HUDEP-2 (cell line): ENCODE measurements around the gene ARNT2.

Experiments
- DNase-seq, 76 experiments: peaks; one replicate each; lab custom pipeline; 2025; ENCODE audit not compliant: unreplicated experiment in 76 of 76; lab: John Stamatoyannopoulos, UW

ARNT2 gene

GRCh38 chr15:80440024-80440423, 35.8 kb downstream of the ARNT2 start:
- no peak for DNase-seq

- DNase-seq, result no peak
Measured at GRCh38 chr15:80441041-80441440, 36.9 kb downstream of the ARNT2 start.

GRCh38 chr15:80441714-80442113, 37.5 kb downstream of the ARNT2 start:
- no peak for DNase-seq

- no peak for DNase-seq
Measured at GRCh38 chr15:80442728-80443403, 38.7 kb downstream of the ARNT2 start.

- DNase-seq, result no peak
Measured at GRCh38 chr15:80444680-80445251, 40.6 kb downstream of the ARNT2 start.

- no peak for DNase-seq
Measured at GRCh38 chr15:80445300-80446041, 41.3 kb downstream of the ARNT2 start.

- no peak for DNase-seq
Measured at GRCh38 chr15:80447077-80447476, 42.9 kb downstream of the ARNT2 start.

GRCh38 chr15:80449825-80450224, 45.6 kb downstream of the ARNT2 start:
- DNase-seq, result no peak

GRCh38 chr15:80450811-80451321, 46.7 kb downstream of the ARNT2 start:
- DNase-seq, result no peak

GRCh38 chr15:80452166-80452565, 48.0 kb downstream of the ARNT2 start:
- DNase-seq, result no peak

GRCh38 chr15:80455051-80455648, 51.0 kb downstream of the ARNT2 start:
- DNase-seq, result no peak

GRCh38 chr15:80455668-80456442, 51.7 kb downstream of the ARNT2 start:
- DNase-seq, result peak in 40 of 76 experiments; percentile 1 to 53 (median 18)

GRCh38 chr15:80456517-80457492, 52.6 kb downstream of the ARNT2 start:
- no peak for DNase-seq

GRCh38 chr15:80457896-80458295, 53.7 kb downstream of the ARNT2 start:
- no peak for DNase-seq

GRCh38 chr15:80458580-80458979, 54.4 kb downstream of the ARNT2 start:
- no peak for DNase-seq

GRCh38 chr15:80459380-80459779, 55.2 kb downstream of the ARNT2 start:
- no peak for DNase-seq

GRCh38 chr15:80459818-80460217, 55.6 kb downstream of the ARNT2 start:
- no peak for DNase-seq

GRCh38 chr15:80461356-80462095, 57.3 kb downstream of the ARNT2 start:
- no peak for DNase-seq

- no peak for DNase-seq
Measured at GRCh38 chr15:80462111-80462510, 57.9 kb downstream of the ARNT2 start.
